Pancreas (tissue), 10 donors: ENCODE results near the gene ICOS. TPM values are rescaled to one million over a fixed set of nuclear protein-coding genes. Genes with fewer than 3 reads are reported as not detected.
"Not testable (repeated sequence)": the region's sequence is repeated elsewhere in the genome, so short reads cannot be mapped to it uniquely, and the experiment has no call there.

Source experiments
- ATAC-seq, 4 donors: fragments of 200-7000 bp; cut with Tn5 transposase; one replicate each; pipeline versions ENCODE4 v1.8.0 to v1.9.1; 2020; ENCODE audit warnings: mild to moderate bottlenecking in 4 of 4, moderate library complexity in 4 of 4
- DNase-seq, 6 donors: peaks; one replicate each; pipeline ENCODE4 v3.0.0-alpha.2; 2020
- FAIRE-seq: peaks from 2 replicates; lab custom pipeline; 2012; peaks lifted over from hg19 to GRCh38; lab: Jason Lieb, UNC
- H3K27ac ChIP-seq, 4 donors: fragments of 200-600 bp; sonication (generic); 1 replicate in 3 of 4; 2 replicates in 1 of 4; pipeline versions ENCODE4 v1.5.0 to v1.8.0; 2020
- H3K27me3 ChIP-seq, 4 donors: fragments of 200-600 bp; one replicate each; pipeline ENCODE4 v1.8.0; 2021
- H3K36me3 ChIP-seq, 3 donors: fragments of 200-600 bp; sonication (generic) in 1 of 3; one replicate each; pipeline versions ENCODE4 v1.5.0 to v1.8.0; 2020 to 2021
- H3K4me1 ChIP-seq, 3 donors: fragments of 200-600 bp; one replicate each; pipeline ENCODE4 v1.8.0; 2021
- H3K4me3 ChIP-seq, 4 donors: fragments of 200-600 bp; sonication (generic) in 2 of 4; one replicate each; pipeline versions ENCODE4 v1.5.0 to v1.8.0; 2020 to 2021
- H3K9me3 ChIP-seq, 4 donors: fragments of 200-600 bp; one replicate each; pipeline ENCODE4 v1.8.0; 2021
- WGBS, 2 donors: extraction: QIAGEN DNeasy Blood & Tissue Kit; methylation state at CpG; one replicate each; pipeline ENCODE4 v1.1.7; 2013; 5-methylcytosine and 5-hydroxymethylcytosine counted together
- intact Hi-C, 3 donors: fragments of 100-400 bp; cut with DNase I; formaldehyde crosslinking; loops; one replicate each; pipeline versions ENCODE4 v1.11.1 to v1.14.2; 2022
- polyA plus RNA-seq, 2 donors: library from polyadenylated mRNA; stranded (reverse); fragments of 200-250 nt; gene quantifications; one replicate each; pipeline ENCODE4 v1.2.3, GENCODE V29; 2013
- total RNA-seq, 6 donors: library from RNA; stranded (reverse); fragmentation: NEBNext Ultra II Directional in 4 of 6; extraction: Animal tissue kit (Norgen Biotek cat#: 25700) in 4 of 6; gene quantifications; one replicate each; pipeline versions ENCODE4 v1.2.1 to v1.2.4, GENCODE V29; 2021 to 2023
- TF ChIP-seq, protein P1 (sequence below), 4 donors: fragments of 200-600 bp; sonication (generic) in 3 of 4; IDR thresholded peaks; one replicate each; pipeline versions ENCODE4 v1.5.0 to v1.8.0; 2021; ENCODE audit warnings: antibody characterized with exemption in 4 of 4
- donor health status: healthy with polysubstance abuse.
- donor health status: DM: no; HTN: no; CAD: no; lungs with moderate emphysema.
- donor health status: DM: no; HTN: no; CAD: no.
- donor health status: control.
- donor health status: control.
- donor health status: Bipolar disorder and iron deficiency.
- donor health status: DM: yes; HTN: yes; CAD: no.
- donor health status: DM: no; HTN: no; CAD: no.
- donor health status: DM: no; HTN: no; CAD: no.
- donor health status: DM: yes; HTN: yes; CAD: no.

ICOS gene
- total and polyA plus RNA-seq, 8 donors, result 0.06 to 0.25 (median 0.14) TPM; not detected in 5

DNA sequence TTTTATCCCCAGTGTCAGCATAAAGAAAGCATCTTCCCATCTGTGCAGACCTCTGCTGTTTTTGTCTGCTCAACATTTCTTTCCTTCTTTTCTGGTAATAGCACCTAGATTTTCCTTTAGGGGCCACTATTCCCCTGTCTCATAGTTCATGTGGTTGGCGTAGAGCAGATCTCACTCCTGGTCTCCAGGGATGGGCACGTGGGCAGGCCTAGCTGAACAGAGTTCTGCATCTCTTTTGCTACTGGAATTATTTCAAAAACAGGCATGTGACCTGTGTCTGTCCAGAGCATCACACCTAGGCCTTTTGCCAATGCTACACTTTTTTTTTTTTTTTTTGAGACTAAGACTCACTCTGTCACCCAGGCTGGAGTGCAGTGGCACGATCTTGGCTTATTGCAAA, 17.7 kb upstream of the ICOS start:
- TF ChIP-seq, protein P1, sequence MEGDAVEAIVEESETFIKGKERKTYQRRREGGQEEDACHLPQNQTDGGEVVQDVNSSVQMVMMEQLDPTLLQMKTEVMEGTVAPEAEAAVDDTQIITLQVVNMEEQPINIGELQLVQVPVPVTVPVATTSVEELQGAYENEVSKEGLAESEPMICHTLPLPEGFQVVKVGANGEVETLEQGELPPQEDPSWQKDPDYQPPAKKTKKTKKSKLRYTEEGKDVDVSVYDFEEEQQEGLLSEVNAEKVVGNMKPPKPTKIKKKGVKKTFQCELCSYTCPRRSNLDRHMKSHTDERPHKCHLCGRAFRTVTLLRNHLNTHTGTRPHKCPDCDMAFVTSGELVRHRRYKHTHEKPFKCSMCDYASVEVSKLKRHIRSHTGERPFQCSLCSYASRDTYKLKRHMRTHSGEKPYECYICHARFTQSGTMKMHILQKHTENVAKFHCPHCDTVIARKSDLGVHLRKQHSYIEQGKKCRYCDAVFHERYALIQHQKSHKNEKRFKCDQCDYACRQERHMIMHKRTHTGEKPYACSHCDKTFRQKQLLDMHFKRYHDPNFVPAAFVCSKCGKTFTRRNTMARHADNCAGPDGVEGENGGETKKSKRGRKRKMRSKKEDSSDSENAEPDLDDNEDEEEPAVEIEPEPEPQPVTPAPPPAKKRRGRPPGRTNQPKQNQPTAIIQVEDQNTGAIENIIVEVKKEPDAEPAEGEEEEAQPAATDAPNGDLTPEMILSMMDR (IDR thresholded peaks at IDR 0.05), result no peak
- FAIRE-seq (no peak), DNase-seq (no peak), ATAC-seq (no peak)
- H3K36me3 ChIP-seq, result no peaks in the 10 kb centered on the region
- intact Hi-C loops, result no loop called here
- peaks cover 0 to 6% (median 0%) of the 10 kb centered on the region in 3 donors for H3K4me1 ChIP-seq
- H3K27me3 ChIP-seq, result no peaks in the 10 kb centered on the region
- 87 to 94% methylated on average over 3 of the region's 3 CpGs for WGBS, 2 donors
- H3K4me3 ChIP-seq, result no peak overlapping the region
- no peak overlapping the region for H3K27ac ChIP-seq
- no peaks in the 10 kb centered on the region for H3K9me3 ChIP-seq

GRCh38 chr2:203925512-203926158, 10.9 kb upstream of the ICOS start:
- Histone ChIP-seq H3K4me3 (no peak overlapping the region), H3K9me3 (no peaks in the 10 kb centered on the region), H3K36me3 (no peaks in the 10 kb centered on the region), H3K4me1 (no peaks in the 10 kb centered on the region), H3K27ac (no peak overlapping the region), H3K27me3 (no peaks in the 10 kb centered on the region)
- FAIRE-seq, result no peak
- 72 to 85% methylated on average over 3 of the region's 3 CpGs for WGBS, 2 donors
- ATAC-seq, result no peak
- TF ChIP-seq, protein P1 (IDR thresholded peaks at IDR 0.05), result no peak
- intact Hi-C loops, result no loop called here
- no peak for DNase-seq

DNA sequence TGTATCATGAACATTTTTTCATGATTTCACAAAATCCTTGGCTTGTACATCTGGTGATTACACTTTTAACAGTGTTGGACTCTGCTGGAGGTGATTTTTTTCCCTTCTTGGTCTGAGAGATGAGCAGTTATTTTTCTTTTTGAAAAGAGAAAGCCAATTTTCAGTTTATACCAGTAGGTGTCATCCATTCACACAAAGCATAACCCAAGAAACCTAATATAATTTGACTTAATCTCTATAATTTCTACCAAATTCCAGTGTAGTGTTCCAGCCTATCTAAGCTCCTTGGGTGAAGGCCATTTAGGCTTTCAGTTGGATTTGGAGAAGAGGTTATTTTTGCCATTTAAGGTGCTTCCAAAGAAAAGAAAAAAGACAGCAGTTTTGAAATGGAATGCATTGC, 7.7 kb upstream of the ICOS start:
- H3K27me3 ChIP-seq, result no peaks in the 10 kb centered on the region
- intact Hi-C loops, result no loop called here
- FAIRE-seq (no peak), DNase-seq (no peak), ATAC-seq (no peak)
- H3K36me3 ChIP-seq, result no peaks in the 10 kb centered on the region
- H3K4me3 ChIP-seq, result no peak overlapping the region
- TF ChIP-seq, protein P1 (IDR thresholded peaks at IDR 0.05), result no peak
- no peaks in the 10 kb centered on the region for H3K9me3 ChIP-seq
- H3K27ac ChIP-seq, result no peak overlapping the region
- H3K4me1 ChIP-seq, result no peaks in the 10 kb centered on the region

DNA sequence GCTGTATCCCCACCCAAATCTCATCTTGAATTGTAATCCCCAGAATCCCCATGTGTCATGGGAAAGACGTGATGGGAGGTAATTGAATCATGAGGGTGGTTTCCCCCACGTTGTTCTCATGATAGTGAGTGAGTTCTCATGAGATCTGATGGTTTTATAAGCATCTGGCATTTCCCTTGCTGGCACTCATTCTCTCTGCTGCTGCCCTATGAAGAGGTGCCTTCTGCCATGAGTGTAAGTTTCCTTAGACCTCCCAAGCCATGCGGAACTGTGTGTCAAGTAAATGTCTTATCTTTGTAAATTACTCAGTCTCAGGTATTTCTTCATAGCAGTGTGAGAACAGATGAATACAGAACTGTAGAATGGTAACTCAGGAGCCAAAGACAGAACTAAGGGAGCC, 5.3 kb upstream of the ICOS start:
- ATAC-seq, H3K36me3 ChIP-seq, DNase-seq, H3K27ac ChIP-seq, intact Hi-C loops, H3K27me3 ChIP-seq, H3K4me3 ChIP-seq, H3K9me3 ChIP-seq, FAIRE-seq, H3K4me1 ChIP-seq: not testable (repeated sequence)
- WGBS, 2 donors, result 67 to 81% methylated on average over 3 of the region's 3 CpGs

DNA sequence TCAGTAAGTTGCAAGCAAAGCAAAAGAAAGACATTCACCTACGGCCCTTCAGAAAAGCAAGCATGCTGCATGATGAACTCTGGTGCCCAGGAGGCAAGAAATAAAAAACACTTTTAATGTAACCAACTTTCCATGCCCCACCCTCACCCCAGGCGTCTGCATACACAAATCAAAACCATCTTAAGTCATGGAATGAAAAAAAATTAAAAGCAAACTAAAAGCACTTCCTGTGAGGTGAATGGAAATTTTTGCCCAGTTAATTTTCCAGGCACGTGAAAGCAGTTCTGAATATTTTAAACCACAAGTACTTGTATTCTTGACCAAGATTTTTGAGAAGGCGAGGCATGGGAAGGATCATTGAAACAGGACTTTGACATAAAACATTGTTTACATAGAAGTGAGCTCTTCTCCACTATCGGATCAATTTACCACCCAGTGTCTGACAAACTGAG, 2.5 kb upstream of the ICOS start:
- no peaks in the 10 kb centered on the region for H3K9me3 ChIP-seq
- intact Hi-C loops, result no loop called here
- no peak for ATAC-seq
- no peaks in the 10 kb centered on the region for H3K36me3 ChIP-seq
- 62 to 83% methylated on average over 5 of the region's 5 CpGs for WGBS, 2 donors
- FAIRE-seq, result no peak
- no peak for DNase-seq
- H3K4me1 ChIP-seq, result no peaks in the 10 kb centered on the region
- no peak overlapping the region for H3K4me3 ChIP-seq
- no peaks in the 10 kb centered on the region for H3K27me3 ChIP-seq
- TF ChIP-seq, protein P1 (IDR thresholded peaks at IDR 0.05), result no peak
- H3K27ac ChIP-seq, result no peak overlapping the region
